Breast epithelium (tissue), 4 donors: ENCODE measurements around the gene HMGN2. TPM values are rescaled to one million over a fixed set of nuclear protein-coding genes. Genes with fewer than 3 reads are reported as not detected.

ENCODE experiments used
- DNase-seq, 2 donors: peaks; one replicate each; pipeline ENCODE4 v3.0.0-alpha.2; 2019; ENCODE audit warnings: low spot score in 2 of 2
- H3K27ac ChIP-seq, 2 donors: fragments of 200-600 bp; sonication (generic) in 1 of 2; one replicate each; pipeline ENCODE4 v1.5.1; 2016 to 2019; ENCODE audit warnings: mild to moderate bottlenecking in 1 of 2
- H3K27me3 ChIP-seq, 2 donors: fragments of 200-600 bp; sonication (generic) in 1 of 2; one replicate each; pipeline versions ENCODE4 v1.5.1 to v1.6.0; 2017 to 2019; ENCODE audit warnings: control low read depth in 1 of 2, mild to moderate bottlenecking in 1 of 2
- H3K36me3 ChIP-seq: fragments of 200-600 bp; one replicate; pipeline ENCODE4 v1.5.1; 2019
- H3K4me1 ChIP-seq, 2 donors: fragments of 200-600 bp; sonication (generic); one replicate each; pipeline ENCODE4 v1.5.1; 2016 to 2019; ENCODE audit warnings: control low read depth in 1 of 2
- H3K4me3 ChIP-seq, 3 donors: fragments of 200-600 bp; sonication (generic); 1 replicate in 2 of 3; 2 replicates in 1 of 3; pipeline ENCODE4 v1.5.1; 2016 to 2019; ENCODE audit warnings: mild to moderate bottlenecking in 3 of 3, moderate library complexity in 2 of 3
- H3K9me3 ChIP-seq, 2 donors: fragments of 200-600 bp; sonication (generic) in 1 of 2; one replicate each; pipeline ENCODE4 v1.5.1; 2016 to 2019; ENCODE audit warnings: control low read depth in 1 of 2
- CTCF ChIP-seq, 3 donors: fragments of 450-650 bp; IDR thresholded peaks; one replicate each; pipeline ENCODE4 v1.5.1; 2016 to 2017; ENCODE audit warnings: antibody characterized with exemption in 3 of 3, mild to moderate bottlenecking in 3 of 3, moderate library complexity in 3 of 3
- POLR2A ChIP-seq: fragments of 450-650 bp; IDR thresholded peaks from one replicate; pipeline ENCODE4 v1.6.1; 2016; ENCODE audit warnings: antibody characterized with exemption, mild to moderate bottlenecking, moderate library complexity
- POLR2AphosphoS5 ChIP-seq, 3 donors: sonication (generic); formaldehyde crosslinking; IDR thresholded peaks; one replicate each; pipeline ENCODE4 v1.6.1; 2017; ENCODE audit warnings: antibody characterized with exemption in 3 of 3
- intact Hi-C: fragments of 100-400 bp; cut with DNase I; formaldehyde crosslinking; loops from one replicate; pipeline ENCODE4 v1.15.1; 2023; ENCODE audit warnings: low total_unique reads
- total RNA-seq, 3 donors: library from RNA; depleted of rRNA; stranded (reverse); fragments of >200 nt; gene quantifications; one replicate each; pipeline ENCODE4 v1.1.0, GENCODE V29; 2016

Gene HMGN2
- total RNA-seq, 3 donors from 2014 or later = 192 to 261 (median 204) TPM

GRCh38 chr1:26476958-26477357 lies 4.7 kb downstream of the HMGN2 start:
- DNase-seq = no peak
- H3K27me3 ChIP-seq = no peaks in the 10 kb centered on the region
- no peaks in the 10 kb centered on the region for H3K9me3 ChIP-seq
- TF ChIP-seq POLR2A (no peak), POLR2AphosphoS5 (IDR thresholded peaks at IDR 0.05) (no peak), CTCF (IDR thresholded peaks at IDR 0.05) (no peak)
- intact Hi-C loops = no loop called here
- no peaks in the 10 kb centered on the region for H3K36me3 ChIP-seq
- H3K4me1 ChIP-seq = peaks cover 0 to 8% of the 10 kb centered on the region in 2 donors
- H3K4me3 ChIP-seq = no peak overlapping the region
- no peak overlapping the region for H3K27ac ChIP-seq

- H3K27ac ChIP-seq = no peak overlapping the region
- intact Hi-C loops = loop anchor here (1.0 kb wide), 1 partner anchor 18 kb away; no protein-coding TSS in a partner anchor
- no peaks in the 10 kb centered on the region for H3K27me3 ChIP-seq
- TF ChIP-seq POLR2AphosphoS5 (IDR thresholded peaks at IDR 0.05) (no peak), POLR2A (no peak), CTCF (IDR thresholded peaks at IDR 0.05) (no peak)
- no peaks in the 10 kb centered on the region for H3K36me3 ChIP-seq
- no peaks in the 10 kb centered on the region for H3K9me3 ChIP-seq
- peaks cover 0 to 8% of the 10 kb centered on the region in 2 donors for H3K4me1 ChIP-seq
- H3K4me3 ChIP-seq = no peak overlapping the region
- no peak for DNase-seq
Measured at GRCh38 chr1:26477446-26478152, 5.4 kb downstream of the HMGN2 start.

GRCh38 chr1:26478159-26478558 lies 5.9 kb downstream of the HMGN2 start:
- Histone ChIP-seq H3K4me1 (peaks cover 0 to 8% of the 10 kb centered on the region in 2 donors), H3K4me3 (no peak overlapping the region), H3K27ac (no peak overlapping the region), H3K36me3 (no peaks in the 10 kb centered on the region), H3K9me3 (no peaks in the 10 kb centered on the region), H3K27me3 (no peaks in the 10 kb centered on the region)
- no peak for DNase-seq
- intact Hi-C loops = loop anchor here (1.0 kb wide), 1 partner anchor 17 kb away; no protein-coding TSS in a partner anchor
- TF ChIP-seq POLR2A (no peak), CTCF (IDR thresholded peaks at IDR 0.05) (no peak), POLR2AphosphoS5 (IDR thresholded peaks at IDR 0.05) (no peak)

- Histone ChIP-seq H3K9me3 (no peaks in the 10 kb centered on the region), H3K27me3 (no peaks in the 10 kb centered on the region), H3K36me3 (no peaks in the 10 kb centered on the region), H3K4me3 (no peak overlapping the region), H3K4me1 (peaks cover 0 to 2% of the 10 kb centered on the region in 2 donors), H3K27ac (no peak overlapping the region)
- TF ChIP-seq CTCF (IDR thresholded peaks at IDR 0.05) = no peak
- no peak for TF ChIP-seq POLR2A
- TF ChIP-seq POLR2AphosphoS5 (IDR thresholded peaks at IDR 0.05) = no peak
- intact Hi-C loops = loop anchor here (1.0 kb wide), 1 partner anchor 16 kb away; no protein-coding TSS in a partner anchor
- no peak for DNase-seq
Measured at GRCh38 chr1:26478988-26479387, 6.7 kb downstream of the HMGN2 start.

- no peak for DNase-seq
- H3K36me3 ChIP-seq = no peaks in the 10 kb centered on the region
- intact Hi-C loops = no loop called here
Measured at GRCh38 chr1:26482921-26483320, 10.7 kb downstream of the HMGN2 start.

More at GRCh38 chr1:26482921-26483320, 10.7 kb downstream of the HMGN2 start:
- TF ChIP-seq POLR2AphosphoS5 (IDR thresholded peaks at IDR 0.05) (no peak), POLR2A (no peak), CTCF (IDR thresholded peaks at IDR 0.05) (no peak)
- H3K9me3 ChIP-seq = no peaks in the 10 kb centered on the region
- H3K4me1 ChIP-seq = no peaks in the 10 kb centered on the region
- no peaks in the 10 kb centered on the region for H3K27me3 ChIP-seq
- H3K27ac ChIP-seq = no peak overlapping the region
- H3K4me3 ChIP-seq = no peak overlapping the region
